NOMO-1 treated with DMSO at 0.1 percent for 48 hours (cell line): ENCODE results near the gene ZNF32.

Experiments used
- DNase-seq: peaks from one replicate; lab custom pipeline; 2025; ENCODE audit not compliant: unreplicated experiment; lab: John Stamatoyannopoulos, UW

The ZNF32 gene

GRCh38 chr10:43648398-43649184, at the start of gene ZNF32:
Gene ZNF32 (minus strand): TSS chr10:43648881. CDS start chr10:43646133, 2,748 bp downstream.
- DNase-seq = peak; percentile 68

- DNase-seq = no peak
Measured at GRCh38 chr10:43698156-43698555, 49.5 kb upstream of the ZNF32 start.

- DNase-seq = no peak
Measured at GRCh38 chr10:43696909-43697483, 48.3 kb upstream of the ZNF32 start.

GRCh38 chr10:43695730-43696129, 47.0 kb upstream of the ZNF32 start:
- no peak for DNase-seq

- DNase-seq = no peak
Measured at GRCh38 chr10:43695321-43695720, 46.6 kb upstream of the ZNF32 start.

- DNase-seq = no peak
Measured at GRCh38 chr10:43694526-43694925, 45.8 kb upstream of the ZNF32 start.

GRCh38 chr10:43693602-43694001, 44.9 kb upstream of the ZNF32 start:
- DNase-seq = no peak

GRCh38 chr10:43692051-43692825, 43.6 kb upstream of the ZNF32 start:
- DNase-seq = no peak

GRCh38 chr10:43691485-43691884, 42.8 kb upstream of the ZNF32 start:
- DNase-seq = no peak

- peak; percentile 55 for DNase-seq
Measured at GRCh38 chr10:43689955-43690771, 41.5 kb upstream of the ZNF32 start.

GRCh38 chr10:43689618-43689954, 40.9 kb upstream of the ZNF32 start:
- peak; percentile 17 for DNase-seq

GRCh38 chr10:43689007-43689491, 40.4 kb upstream of the ZNF32 start:
- DNase-seq = no peak

GRCh38 chr10:43688348-43688892, 39.7 kb upstream of the ZNF32 start:
- DNase-seq = no peak

- DNase-seq = no peak
Measured at GRCh38 chr10:43687373-43687772, 38.7 kb upstream of the ZNF32 start.

GRCh38 chr10:43686414-43686813, 37.7 kb upstream of the ZNF32 start:
- no peak for DNase-seq

- no peak for DNase-seq
Measured at GRCh38 chr10:43685744-43686143, 37.1 kb upstream of the ZNF32 start.

- DNase-seq = no peak
Measured at GRCh38 chr10:43684292-43684559, 35.5 kb upstream of the ZNF32 start.

GRCh38 chr10:43683451-43684291, 35.0 kb upstream of the ZNF32 start:
- no peak for DNase-seq

- no peak for DNase-seq
Measured at GRCh38 chr10:43682956-43683355, 34.3 kb upstream of the ZNF32 start.

- no peak for DNase-seq
Measured at GRCh38 chr10:43681721-43682120, 33.0 kb upstream of the ZNF32 start.
